Activated naive CD8-positive, alpha-beta T cell treated with anti-CD3 and anti-CD28 coated beads, Interleukin-2, amount 50 U/mL, for 16 hours (primary cell): ENCODE measurements around the gene TMEM175.

Experiments
- DNase-seq: peaks from one replicate; pipeline ENCODE4 v3.0.0-alpha.2; 2020; ENCODE audit warnings: low read depth, low spot score

TMEM175 gene

DNA sequence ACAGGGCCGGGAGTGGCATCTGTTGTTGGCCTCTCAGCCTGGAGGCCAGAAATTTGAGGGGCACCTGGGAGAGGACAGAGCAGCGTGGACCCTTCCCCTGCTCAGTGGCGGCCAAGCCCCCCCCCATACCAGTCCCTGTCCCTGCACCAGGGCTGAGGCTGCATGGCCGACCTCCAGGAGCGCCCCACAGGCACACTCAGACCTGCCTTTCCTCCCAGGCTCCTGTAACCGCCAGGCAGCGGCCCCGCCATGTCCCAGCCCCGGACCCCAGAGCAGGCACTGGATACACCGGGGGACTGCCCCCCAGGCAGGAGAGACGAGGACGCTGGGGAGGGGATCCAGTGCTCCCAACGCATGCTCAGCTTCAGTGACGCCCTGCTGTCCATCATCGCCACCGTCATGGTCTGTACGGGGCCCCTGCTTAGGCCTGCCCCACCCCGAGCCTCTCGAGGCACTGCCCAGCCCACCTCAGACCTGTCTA is 15.3 kb downstream of the TMEM175 start:
- no peak for DNase-seq

DNA sequence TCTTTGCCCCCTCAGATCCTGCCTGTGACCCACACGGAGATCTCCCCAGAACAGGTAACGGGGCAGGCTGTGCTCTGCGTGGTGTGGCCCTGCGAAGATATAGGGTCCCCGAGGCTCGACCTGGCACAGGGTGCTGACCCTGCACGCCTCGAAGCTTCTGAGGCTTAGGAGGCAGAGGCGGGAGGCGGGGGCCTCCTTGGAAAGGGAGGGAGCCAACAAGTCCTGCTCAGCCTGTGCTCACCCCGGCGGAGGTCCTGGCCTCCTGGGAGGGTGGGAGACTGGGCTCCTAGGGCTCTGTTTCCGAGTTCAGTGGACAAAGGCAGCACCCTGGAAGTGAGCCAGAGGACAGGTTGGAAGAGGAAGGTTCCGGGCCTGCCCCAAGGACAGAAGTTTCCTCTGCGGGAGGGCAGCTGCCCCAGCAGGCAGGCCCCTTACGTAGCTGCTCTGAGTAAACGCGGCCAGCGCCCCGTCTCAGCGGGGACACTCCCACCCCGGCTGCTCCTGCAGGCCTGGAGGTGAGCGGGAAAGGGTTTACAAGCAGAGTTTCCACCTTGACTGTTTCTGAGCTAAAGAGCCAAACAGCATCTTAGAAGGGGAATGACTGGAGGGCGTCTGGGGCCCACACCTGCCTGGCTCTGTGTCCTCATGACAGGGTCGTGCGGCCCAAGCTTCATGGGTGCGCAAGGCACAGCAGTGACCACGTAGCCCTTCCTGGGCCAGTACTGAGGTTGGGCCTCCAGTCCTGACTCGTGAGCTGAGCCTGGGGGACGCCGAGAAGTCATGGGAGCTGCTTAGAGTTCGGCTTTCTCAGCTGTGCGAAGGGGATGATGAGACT is 16.1 kb downstream of the TMEM175 start:
- no peak for DNase-seq

DNA sequence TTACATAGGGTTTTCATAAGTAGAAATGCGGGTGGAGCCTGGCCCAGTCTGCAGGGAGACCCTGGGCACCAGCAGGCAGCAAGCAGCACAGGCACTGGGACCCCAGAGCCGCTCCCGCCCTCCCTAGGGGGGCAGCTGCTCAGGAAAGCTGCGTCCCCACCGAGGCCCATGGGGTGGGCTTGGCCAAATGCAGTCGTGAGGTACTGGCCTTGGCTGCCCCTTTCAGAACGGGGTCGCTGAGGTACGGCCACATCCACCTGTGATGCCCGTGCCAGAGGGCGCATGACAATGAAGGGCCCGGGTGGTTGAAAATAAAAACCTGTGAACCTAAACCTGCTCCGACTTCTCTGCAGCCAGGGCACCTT is 16.7 kb downstream of the TMEM175 start:
- DNase-seq: no peak

DNA sequence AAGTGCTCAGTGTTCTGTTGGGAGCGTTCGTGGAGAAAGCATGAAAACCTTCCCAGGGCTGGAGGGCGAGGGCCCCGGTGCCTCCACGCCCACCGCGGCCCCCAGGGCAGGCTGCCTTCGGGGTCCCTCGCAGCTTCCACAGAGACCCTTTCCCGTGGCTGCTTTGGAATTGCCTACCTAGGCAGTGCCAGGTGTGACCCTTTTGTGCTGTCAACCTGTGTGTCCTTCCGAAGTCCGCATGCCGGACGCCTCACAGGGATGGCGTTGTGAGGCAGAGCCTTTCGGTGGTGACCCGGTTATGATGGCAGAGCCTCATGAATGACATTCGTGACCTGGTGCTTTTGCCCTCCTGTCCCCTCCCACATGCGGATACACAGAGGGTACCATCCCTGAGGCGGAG is 17.4 kb downstream of the TMEM175 start:
- no peak for DNase-seq

DNA sequence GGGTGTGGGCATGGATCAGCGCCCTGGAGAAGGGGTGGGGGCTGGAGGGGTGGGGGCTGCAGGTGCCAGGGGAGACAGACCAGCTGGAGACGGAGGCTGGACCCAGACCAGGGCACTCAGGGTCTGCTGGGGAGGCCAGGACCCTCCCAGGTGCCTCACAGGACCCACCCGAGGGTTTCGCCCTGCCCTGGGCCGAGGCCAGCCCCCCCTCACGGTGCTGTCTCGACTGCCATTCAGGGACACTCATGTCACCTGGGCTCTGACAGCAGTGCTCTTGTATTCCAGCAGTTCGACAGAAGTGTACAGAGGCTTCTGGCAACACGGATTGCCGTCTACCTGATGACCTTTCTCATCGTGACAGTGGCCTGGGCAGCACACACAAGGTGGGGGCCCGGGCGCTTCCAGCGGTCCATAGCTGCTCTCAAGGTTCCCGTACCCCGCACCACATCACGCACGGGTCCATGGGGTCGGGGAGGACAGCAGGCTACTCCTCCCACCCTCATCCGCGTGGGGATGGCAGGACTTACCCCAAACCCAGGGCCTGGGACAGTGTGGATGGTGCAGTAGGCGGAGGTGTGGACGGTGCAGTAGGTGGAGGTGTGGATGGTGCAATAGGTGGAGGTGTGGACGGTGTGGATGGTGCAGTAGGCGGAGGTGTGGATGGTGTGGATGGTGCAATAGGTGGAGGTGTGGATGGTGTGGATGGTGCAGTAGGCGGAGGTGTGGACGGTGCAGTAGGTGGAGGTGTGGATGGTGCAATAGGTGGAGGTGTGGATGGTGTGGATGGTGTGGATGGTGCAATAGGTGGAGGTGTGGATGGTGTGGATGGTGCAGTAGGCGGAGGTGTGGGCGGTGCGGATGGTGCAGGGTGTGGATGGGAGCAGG is 18.1 kb downstream of the TMEM175 start:
- no peak for DNase-seq

DNA sequence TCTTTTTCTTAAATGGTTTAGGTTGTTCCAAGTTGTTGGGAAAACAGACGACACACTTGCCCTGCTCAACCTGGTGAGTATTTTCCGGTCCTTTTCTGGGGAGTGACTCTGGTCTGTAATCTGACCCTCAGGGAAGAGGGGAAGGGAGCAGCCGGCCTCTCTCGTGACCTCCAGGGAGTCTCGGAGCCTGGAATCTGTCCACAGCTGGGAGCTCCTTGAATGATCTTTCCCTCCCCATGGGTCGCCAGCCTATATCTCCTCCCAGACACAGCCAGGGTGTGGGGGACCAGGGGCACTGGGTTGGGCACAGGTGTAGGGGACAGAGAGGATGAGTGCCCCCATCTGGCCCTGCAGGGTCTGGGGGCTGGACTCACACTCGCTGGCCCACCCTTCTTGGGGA is 18.9 kb downstream of the TMEM175 start:
- DNase-seq: no peak

DNA sequence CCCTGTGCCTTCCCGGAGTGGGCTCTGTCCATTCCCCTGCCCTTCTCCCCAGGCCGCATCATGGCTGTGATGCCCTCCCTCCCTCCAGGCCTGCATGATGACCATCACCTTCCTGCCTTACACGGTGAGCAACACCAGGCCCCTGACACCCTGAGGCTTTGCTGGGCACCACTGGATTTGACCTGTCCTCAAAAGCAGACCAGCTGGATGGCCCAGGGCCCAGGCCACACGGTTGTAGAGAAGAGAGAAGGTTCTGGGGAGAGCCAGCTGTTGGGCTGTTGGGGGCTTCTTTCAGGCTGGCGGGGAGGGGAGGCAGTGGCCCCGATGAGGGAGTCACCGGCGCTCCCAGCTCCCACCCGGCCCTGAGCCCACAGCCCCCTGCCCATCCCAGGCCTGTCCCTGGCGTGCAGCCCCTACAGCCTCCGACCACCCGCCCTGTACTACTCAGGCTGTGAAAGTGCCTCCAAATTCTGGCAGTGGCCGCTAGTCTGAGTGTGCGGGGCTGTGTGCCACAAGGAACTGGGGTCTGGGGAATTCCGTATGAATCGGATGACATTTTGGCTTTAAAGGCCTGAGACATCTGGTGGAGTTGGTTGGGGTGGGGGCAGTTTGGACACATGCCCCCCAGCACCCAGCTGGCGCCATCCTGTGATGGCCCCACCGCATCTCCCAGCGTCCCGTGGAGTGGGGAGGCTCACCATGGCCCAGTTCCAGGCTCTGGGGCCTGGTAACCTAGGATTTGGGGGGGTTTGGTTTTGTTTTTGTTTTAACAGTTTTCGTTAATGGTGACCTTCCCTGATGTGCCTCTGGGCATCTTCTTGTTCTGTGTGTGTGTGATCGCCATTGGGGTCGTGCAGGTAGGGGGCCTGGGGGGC is 19.6 kb downstream of the TMEM175 start:
- no peak for DNase-seq

DNA sequence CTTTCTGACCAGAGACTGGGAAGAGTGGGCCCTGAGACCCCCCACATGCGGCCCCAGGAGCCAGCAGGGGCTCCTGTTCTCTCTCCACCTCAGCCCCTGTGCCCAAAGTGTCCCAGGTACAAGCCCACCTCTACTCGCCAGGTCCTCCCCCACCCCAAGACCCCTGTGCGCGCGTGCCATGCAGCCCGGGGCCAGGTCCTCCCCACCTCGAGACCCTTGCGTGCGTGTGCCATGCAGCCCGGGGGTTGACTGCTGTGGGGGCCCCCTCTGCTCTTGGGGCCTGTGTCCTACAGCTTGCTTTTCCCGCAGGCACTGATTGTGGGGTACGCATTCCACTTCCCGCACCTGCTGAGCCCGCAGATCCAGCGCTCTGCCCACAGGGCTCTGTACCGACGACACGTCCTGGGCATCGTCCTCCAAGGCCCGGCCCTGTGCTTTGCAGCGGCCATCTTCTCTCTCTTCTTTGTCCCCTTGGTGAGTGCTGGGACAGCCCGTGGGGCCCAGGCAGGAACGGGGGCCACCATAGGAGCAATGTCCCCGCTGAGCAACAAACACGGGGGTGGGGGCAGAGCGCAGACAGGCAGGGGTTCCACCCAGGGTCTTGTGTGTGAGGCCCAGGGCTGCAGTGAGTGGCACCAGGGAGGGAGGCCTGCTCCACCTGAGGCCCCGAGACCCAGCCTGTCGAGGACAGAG is 20.8 kb downstream of the TMEM175 start:
- DNase-seq: no peak

DNA sequence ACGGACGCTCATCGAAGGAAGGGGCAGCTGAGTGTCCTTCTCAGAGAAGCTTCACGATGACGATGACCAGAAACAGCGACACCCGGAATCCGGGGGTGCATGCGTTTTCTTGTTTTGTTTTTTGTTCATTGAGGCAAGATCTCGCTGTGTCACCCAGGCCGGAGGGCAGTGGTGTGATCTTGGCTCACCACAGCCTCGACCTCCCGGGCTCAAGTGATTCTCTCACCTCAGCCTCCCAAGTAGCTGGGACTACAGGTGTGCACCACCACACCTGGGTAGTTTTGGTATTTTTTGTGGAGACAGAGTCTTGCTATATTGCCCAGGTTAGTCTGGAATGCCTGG is 21.3 kb downstream of the TMEM175 start:
- no peak for DNase-seq

DNA sequence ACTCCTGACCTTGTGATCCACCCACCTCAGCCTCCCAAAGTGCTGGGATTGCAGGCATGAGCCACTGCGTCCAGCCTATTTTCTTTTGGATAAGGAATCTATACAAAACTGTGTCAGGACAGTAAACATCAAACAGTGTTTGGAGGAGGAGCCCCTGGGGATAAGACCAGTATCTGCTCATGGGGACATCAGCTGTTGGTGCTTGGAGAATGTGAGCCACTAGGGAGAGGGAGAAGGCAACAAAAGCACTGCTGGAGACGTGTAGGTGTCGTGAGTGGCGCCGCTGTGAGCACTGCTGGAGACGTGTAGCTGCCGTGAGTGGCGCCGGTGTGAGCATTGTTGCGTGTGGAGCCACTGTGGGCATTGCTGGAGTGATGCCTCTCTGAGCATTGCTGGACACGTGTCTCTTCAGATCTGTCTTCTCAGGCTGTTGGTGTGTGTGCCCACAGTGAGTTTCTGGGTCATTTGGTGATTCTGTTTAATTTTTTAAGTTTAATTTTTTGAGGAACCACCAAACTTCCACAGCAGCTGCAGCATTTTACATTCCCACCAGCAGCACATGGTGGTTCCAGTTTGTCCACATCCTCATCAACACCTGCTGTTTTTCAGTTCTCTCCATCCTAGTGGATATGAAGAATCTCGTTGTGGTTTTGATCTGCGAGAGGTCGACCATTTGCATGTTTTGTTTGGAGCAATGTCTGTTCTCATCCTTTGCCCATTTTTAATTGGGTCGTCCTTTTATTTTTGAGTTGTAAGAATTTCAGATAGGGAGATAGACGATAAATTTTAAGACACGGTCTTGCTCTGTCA is 22.2 kb downstream of the TMEM175 start:
- no peak for DNase-seq

DNA sequence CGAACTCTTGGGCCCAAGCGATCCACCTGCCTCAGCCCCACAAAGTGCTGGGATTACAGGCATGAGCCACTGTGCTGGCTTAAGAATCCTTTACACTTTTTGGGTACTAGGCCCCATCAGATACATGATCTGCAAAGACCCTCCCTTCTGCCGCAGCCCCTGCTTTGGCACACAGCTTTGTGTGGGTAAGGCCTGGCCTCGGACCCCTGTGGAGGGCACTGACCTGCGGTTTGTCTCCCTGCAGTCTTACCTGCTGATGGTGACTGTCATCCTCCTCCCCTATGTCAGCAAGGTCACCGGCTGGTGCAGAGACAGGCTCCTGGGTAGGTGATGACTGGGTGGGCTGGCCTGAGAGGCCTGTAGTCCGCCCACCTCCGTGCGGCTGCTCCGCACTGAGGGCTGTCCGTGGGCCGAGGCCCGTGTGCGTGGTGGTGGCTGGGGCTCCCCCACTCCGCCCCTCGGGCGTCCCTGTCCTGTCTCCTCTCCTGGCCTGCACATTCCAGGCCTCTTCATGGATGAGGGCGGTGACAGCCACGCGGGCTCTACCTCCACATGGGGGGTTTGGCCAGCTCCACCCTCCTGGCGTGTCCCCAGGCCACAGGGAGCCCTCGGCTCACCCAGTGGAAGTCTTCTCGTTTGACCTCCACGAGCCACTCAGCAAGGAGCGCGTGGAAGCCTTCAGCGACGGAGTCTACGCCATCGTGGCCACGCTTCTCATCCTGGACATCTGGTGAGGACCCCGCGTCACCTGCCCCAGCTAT is 23.1 kb downstream of the TMEM175 start:
- DNase-seq: no peak

DNA sequence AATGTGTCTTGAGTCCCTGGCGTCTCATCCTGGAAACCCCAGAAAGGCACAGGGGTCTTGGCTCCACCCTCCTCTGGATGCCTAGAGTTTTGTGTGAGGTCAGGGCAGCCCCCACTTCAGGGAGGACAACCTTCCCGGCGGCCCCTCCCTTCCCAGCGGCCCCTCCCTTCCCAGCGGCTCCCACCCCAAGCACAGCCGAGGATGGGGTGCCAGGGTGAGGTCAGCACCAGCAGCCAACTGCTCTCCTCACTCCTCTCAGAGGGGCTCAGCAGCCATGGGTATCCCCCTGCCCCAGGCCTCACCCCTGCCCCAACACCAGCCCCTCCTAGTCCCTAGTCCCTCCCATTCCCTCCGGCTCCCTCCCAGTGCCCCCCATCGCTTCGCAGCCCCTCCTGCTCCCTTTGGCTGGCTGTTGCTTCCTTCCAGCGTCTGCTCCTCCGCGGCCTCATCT is 23.7 kb downstream of the TMEM175 start:
- no peak for DNase-seq

DNA sequence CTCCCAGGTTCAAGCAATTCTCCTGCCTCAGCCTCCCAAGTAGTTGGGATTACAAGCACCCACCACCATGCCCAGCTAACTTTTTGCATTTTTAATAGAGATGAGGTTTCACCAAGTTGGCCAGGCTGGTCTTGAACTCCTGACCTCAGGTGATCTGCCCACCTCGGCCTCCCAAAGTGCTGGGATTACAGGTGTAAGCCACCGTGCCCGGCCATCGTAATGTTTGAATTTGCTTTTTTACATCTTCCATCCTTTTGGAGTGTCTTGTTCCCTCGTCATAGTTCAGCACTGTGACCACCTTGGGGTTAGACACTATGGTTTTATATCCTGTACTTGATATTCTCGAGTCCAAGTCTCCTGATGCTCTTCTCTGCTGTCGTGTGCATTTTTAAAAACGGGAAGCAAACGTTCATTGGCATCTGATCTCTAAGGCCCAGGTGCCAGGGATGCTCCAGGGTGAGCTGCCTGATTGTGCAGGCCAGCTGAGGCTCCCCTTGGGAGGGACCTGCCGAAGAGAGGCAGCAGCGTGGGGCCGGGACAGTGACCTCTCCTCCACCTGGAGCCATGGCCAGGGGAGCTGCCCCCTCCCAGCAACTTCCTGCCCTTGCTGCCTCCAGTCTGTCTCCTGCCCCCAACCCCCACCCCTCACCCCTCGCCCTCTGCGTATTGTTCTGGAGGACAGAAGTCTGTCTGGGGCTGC is 24.4 kb downstream of the TMEM175 start:
- DNase-seq: no peak

DNA sequence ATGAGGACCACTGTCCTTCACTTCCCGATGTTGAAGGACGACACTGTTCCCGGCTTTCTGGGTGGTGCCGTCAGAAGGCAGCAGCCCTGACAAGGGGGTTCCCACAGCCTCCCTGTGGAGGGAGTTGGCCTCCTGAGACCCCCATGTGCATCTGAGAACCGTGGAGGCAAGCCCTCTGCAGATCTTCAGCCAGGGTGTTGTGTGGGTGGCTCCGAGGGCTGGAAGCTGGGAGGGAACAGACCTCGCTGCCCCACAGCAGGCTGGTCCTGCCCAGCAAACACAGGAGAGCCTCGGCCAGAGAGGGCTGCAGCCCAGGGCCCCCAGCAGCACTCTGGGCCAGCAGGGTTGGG is 24.9 kb downstream of the TMEM175 start:
- no peak for DNase-seq

DNA sequence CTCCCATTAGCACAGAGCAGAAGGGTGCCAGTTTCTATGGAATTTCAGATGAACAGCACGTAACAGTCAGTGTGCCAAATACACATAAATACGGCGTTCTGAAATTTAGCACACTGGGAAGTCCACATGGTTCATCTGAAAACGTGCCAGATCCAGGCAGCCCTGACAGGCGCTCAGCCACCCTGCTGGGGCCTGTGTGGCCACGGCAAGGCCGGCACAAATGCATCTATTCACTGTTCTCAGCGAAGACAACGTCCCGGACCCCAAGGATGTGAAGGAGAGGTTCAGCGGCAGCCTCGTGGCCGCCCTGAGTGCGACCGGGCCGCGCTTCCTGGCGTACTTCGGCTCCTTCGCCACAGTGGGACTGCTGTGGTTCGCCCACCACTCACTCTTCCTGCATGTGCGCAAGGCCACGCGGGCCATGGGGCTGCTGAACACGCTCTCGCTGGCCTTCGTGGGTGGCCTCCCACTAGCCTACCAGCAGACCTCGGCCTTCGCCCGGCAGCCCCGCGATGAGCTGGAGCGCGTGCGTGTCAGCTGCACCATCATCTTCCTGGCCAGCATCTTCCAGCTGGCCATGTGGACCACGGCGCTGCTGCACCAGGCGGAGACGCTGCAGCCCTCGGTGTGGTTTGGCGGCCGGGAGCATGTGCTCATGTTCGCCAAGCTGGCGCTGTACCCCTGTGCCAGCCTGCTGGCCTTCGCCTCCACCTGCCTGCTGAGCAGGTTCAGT is 25.5 kb downstream of the TMEM175 start:
- no peak for DNase-seq

DNA sequence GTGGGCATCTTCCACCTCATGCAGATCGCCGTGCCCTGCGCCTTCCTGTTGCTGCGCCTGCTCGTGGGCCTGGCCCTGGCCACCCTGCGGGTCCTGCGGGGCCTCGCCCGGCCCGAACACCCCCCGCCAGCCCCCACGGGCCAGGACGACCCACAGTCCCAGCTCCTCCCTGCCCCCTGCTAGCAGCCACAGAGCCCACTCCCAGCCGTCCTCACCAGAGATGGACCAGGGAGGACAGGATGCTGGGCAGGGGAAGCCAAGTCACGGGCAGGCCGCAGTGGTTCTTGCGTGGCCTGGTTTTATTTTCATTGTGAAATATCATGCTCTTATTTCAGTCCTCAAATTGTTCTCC is 26.0 kb downstream of the TMEM175 start:
- no peak for DNase-seq

DNA sequence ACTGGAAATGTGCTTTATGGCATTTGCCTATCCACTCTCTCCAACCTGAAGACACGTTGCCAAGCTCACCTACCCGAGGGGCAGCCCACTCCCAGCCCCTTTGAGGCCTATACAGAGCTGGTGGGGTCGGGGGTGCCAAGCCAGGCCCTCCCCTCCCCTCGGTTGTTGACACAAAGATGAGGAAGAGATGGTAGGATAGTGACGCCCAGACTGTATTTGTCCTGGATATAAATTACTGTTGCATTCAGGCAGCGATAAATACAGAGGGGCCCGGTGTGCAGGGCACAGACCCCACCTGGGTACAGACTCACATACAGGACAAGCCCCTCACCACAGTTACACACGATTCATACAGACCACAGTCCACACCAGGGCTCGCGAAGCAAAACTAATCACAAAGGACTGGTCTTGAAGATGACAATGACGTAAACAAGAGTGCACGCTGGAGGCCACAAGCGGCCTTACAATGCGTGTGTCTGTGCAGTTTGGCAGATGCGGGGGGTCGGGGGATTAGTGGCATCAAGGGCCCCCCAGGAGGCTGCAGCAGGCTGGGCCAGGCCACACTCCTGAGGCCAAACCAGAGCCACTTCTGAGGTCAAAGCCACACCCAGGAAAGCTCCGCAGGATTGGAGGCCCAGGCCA is 26.6 kb downstream of the TMEM175 start:
- no peak for DNase-seq
